Measurements from ENCODE around the gene AIFM3. TPM values are rescaled to one million over a fixed set of nuclear protein-coding genes. Genes with fewer than 3 reads are reported as not detected.
A peak's percentile ranks its signal among the peaks of the same experiment; 100 is the strongest.

AIFM3 gene
- total and polyA plus RNA-seq, 2 of the 13 experiments (the other 11 are each of a cell fraction or from before 2014, with no cell fraction given), result 9.0 to 15.3 TPM

GRCh38 chr22:20963201-20964052, 3.6 kb upstream of the AIFM3 start (continued):
- TF ChIP-seq HNRNPL (IDR thresholded peaks at IDR 0.05; ENCODE audit: low read depth, low read length) (peak; percentile 79; the same call in 1 of the 2 replicates), RNF219 (CRISPR knock-in tag; IDR thresholded peaks at IDR 0.05) (no peak), GRHL1 (CRISPR knock-in tag; conservative IDR thresholded peaks at IDR 0.05) (no peak), SMAD1 (CRISPR knock-in tag; IDR thresholded peaks at IDR 0.05; ENCODE audit: borderline replicate concordance, low read depth) (0 out of 2 replicates have a peak, but pooled peaks have one; percentile 70), SOX5 (CRISPR knock-in tag; IDR thresholded peaks at IDR 0.05; ENCODE audit: borderline replicate concordance) (peak; percentile 30; the same call in 1 of the 2 replicates), ZNF256 (CRISPR knock-in tag; conservative IDR thresholded peaks at IDR 0.05) (no peak), BCL3 (CRISPR knock-in tag; IDR thresholded peaks at IDR 0.05) (no peak), RAD21 (CRISPR knock-in tag; IDR thresholded peaks at IDR 0.05) (no peak), POLR2AphosphoS5 (IDR thresholded peaks at IDR 0.05; ENCODE audit: low read depth, low read length) (peak; percentile 13; the same call in 1 of the 2 replicates), REXO4 (CRISPR knock-in tag; IDR thresholded peaks at IDR 0.05; ENCODE audit: borderline replicate concordance) (no peak), ZNF549 (CRISPR knock-in tag; IDR thresholded peaks at IDR 0.05) (no peak), FLYWCH1 (CRISPR knock-in tag; IDR thresholded peaks at IDR 0.05) (no peak), ZFY (CRISPR knock-in tag; IDR thresholded peaks at IDR 0.05) (peak; percentile 93), ZFP37 (CRISPR knock-in tag; IDR thresholded peaks at IDR 0.05; ENCODE audit: borderline replicate concordance) (no peak), ZNF224 (CRISPR knock-in tag; IDR thresholded peaks at IDR 0.05) (no peak), HDAC2 (CRISPR knock-in tag; IDR thresholded peaks at IDR 0.05) (peak; percentile 83), ASH2L (IDR thresholded peaks at IDR 0.05; ENCODE audit: insufficient read length, low read depth, low read length) (peak; percentile 55), NR2F1 (CRISPR knock-in tag; IDR thresholded peaks at IDR 0.05) (no peak), ZNF562 (CRISPR knock-in tag; IDR thresholded peaks at IDR 0.05; ENCODE audit: borderline replicate concordance) (no peak), KAT8 (CRISPR knock-in tag; IDR thresholded peaks at IDR 0.05) (peak; percentile 62)
- TF ChIP-seq, protein P1, sequence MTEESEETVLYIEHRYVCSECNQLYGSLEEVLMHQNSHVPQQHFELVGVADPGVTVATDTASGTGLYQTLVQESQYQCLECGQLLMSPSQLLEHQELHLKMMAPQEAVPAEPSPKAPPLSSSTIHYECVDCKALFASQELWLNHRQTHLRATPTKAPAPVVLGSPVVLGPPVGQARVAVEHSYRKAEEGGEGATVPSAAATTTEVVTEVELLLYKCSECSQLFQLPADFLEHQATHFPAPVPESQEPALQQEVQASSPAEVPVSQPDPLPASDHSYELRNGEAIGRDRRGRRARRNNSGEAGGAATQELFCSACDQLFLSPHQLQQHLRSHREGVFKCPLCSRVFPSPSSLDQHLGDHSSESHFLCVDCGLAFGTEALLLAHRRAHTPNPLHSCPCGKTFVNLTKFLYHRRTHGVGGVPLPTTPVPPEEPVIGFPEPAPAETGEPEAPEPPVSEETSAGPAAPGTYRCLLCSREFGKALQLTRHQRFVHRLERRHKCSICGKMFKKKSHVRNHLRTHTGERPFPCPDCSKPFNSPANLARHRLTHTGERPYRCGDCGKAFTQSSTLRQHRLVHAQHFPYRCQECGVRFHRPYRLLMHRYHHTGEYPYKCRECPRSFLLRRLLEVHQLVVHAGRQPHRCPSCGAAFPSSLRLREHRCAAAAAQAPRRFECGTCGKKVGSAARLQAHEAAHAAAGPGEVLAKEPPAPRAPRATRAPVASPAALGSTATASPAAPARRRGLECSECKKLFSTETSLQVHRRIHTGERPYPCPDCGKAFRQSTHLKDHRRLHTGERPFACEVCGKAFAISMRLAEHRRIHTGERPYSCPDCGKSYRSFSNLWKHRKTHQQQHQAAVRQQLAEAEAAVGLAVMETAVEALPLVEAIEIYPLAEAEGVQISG (CRISPR knock-in tag; IDR thresholded peaks at IDR 0.05), result peak; percentile 78
